Measurements from ENCODE around the gene ATP6V0B. TPM values are rescaled to one million over a fixed set of nuclear protein-coding genes. Genes with fewer than 3 reads are reported as not detected.
A peak's percentile ranks its signal among the peaks of the same experiment; 100 is the strongest.

The ATP6V0B gene
- total and polyA plus RNA-seq, 9 of the 15 experiments (the other 6 are each of a cell fraction or from before 2014, with no cell fraction given), result 137 to 328 (median 220) TPM

DNA sequence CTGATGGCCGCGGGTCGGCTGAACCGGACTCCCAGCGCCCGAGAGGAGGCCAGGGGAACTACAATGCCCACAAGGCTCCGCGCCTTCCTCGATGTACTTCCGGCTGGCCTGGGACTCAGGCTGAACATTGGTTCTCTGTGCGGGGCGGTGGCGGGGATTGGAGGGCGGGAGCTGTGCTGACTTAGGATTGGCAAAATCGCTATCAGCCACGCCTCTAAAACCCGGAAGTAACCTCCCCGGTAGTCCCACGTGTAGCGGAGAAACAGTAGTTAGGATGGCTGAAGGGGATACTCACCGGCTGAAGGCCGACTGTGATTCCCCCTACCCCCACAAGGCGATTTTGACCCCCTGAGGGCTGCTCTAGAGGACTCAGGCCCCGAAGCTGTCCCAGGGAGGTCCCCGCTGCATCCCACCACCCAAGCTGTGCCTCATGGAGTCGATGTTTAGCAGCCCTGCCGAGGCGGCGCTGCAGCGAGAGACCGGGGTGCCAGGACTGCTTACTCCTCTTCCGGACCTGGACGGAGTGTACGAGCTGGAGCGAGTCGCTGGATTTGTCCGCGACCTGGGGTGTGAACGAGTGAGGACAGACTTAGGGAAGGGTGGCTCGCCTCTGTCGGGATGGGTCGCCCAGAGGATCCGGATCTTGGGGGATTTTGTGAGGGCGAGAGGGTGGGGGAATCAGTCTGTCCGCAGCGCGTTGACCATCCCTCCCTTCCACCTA lies 4.9 kb upstream of the ATP6V0B start, which contains the start of gene DPH2 (continued):
- TF ChIP-seq POLR3G (IDR thresholded peaks at IDR 0.05; ENCODE audit: extremely low read depth, insufficient read length, insufficient replicate concordance), result no peak
- TF ChIP-seq HSF4 (CRISPR knock-in tag; IDR thresholded peaks at IDR 0.05; ENCODE audit: borderline replicate concordance), result no peak
- TF ChIP-seq, protein P1, sequence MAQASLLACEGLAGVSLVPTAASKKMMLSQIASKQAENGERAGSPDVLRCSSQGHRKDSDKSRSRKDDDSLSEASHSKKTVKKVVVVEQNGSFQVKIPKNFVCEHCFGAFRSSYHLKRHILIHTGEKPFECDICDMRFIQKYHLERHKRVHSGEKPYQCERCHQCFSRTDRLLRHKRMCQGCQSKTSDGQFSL (CRISPR knock-in tag; IDR thresholded peaks at IDR 0.05), result no peak
- TF ChIP-seq, protein P1 (tag; IDR thresholded peaks at IDR 0.05), result no peak
- TF ChIP-seq ZKSCAN8 (CRISPR knock-in tag; IDR thresholded peaks at IDR 0.05), result no peak
- no peak for TF ChIP-seq MAFK (IDR thresholded peaks at IDR 0.05; ENCODE audit: low read length)
- TF ChIP-seq BACH1 (tag; IDR thresholded peaks at IDR 0.05), result no peak
- TF ChIP-seq ZNF3 (CRISPR knock-in tag; IDR thresholded peaks at IDR 0.05), result no peak
- TF ChIP-seq SMAD2 (IDR thresholded peaks at IDR 0.05; ENCODE audit: low read depth, low read length), result no peak
- TF ChIP-seq ZNF24 (IDR thresholded peaks at IDR 0.05), result peak; percentile 47; the same call in 1 of the 2 replicates
- TF ChIP-seq ARNT (IDR thresholded peaks at IDR 0.05), result no peak
- no peak for TF ChIP-seq ZNF174 (CRISPR knock-in tag; IDR thresholded peaks at IDR 0.05)
- TF ChIP-seq SIRT6 (IDR thresholded peaks at IDR 0.05; ENCODE audit: low read depth, low read length), result no peak
- no peak for TF ChIP-seq ZC3H8 (IDR thresholded peaks at IDR 0.05)
- TF ChIP-seq, protein P2, sequence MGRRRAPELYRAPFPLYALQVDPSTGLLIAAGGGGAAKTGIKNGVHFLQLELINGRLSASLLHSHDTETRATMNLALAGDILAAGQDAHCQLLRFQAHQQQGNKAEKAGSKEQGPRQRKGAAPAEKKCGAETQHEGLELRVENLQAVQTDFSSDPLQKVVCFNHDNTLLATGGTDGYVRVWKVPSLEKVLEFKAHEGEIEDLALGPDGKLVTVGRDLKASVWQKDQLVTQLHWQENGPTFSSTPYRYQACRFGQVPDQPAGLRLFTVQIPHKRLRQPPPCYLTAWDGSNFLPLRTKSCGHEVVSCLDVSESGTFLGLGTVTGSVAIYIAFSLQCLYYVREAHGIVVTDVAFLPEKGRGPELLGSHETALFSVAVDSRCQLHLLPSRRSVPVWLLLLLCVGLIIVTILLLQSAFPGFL (CRISPR knock-in tag; IDR thresholded peaks at IDR 0.05), result no peak
- TF ChIP-seq SPI1 (IDR thresholded peaks at IDR 0.05; ENCODE audit: borderline replicate concordance, low read depth, low read length), result no peak
- 0 out of 4 replicates have a peak, but pooled peaks of 1 of the 2 experiments have one; percentile 67 for TF ChIP-seq TEAD1 (CRISPR knock-in tag; IDR thresholded peaks at IDR 0.05)
- TF ChIP-seq BRF1 (IDR thresholded peaks at IDR 0.05; ENCODE audit: borderline replicate concordance, extremely low read depth, insufficient read length), result no peak
- TF ChIP-seq, protein P3, sequence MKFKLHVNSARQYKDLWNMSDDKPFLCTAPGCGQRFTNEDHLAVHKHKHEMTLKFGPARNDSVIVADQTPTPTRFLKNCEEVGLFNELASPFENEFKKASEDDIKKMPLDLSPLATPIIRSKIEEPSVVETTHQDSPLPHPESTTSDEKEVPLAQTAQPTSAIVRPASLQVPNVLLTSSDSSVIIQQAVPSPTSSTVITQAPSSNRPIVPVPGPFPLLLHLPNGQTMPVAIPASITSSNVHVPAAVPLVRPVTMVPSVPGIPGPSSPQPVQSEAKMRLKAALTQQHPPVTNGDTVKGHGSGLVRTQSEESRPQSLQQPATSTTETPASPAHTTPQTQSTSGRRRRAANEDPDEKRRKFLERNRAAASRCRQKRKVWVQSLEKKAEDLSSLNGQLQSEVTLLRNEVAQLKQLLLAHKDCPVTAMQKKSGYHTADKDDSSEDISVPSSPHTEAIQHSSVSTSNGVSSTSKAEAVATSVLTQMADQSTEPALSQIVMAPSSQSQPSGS (CRISPR knock-in tag; IDR thresholded peaks at IDR 0.05), result no peak
- no peak for TF ChIP-seq TCF7 (IDR thresholded peaks at IDR 0.05; ENCODE audit: borderline replicate concordance)
- TF ChIP-seq MTA3 (IDR thresholded peaks at IDR 0.05; ENCODE audit: borderline replicate concordance), result 0 out of 2 replicates have a peak, but pooled peaks have one; percentile 30
- TF ChIP-seq POLR2B (IDR thresholded peaks at IDR 0.05; ENCODE audit: low read depth, partially characterized antibody), result peak; percentile 44
- peak; percentile 39; the same call in 1 of the 2 replicates for TF ChIP-seq RAD51 (IDR thresholded peaks at IDR 0.05; ENCODE audit: borderline replicate concordance, low read depth)
- TF ChIP-seq HNRNPK (IDR thresholded peaks at IDR 0.05; ENCODE audit: low read depth, low read length, poor library complexity, severe bottlenecking), result no peak
- peak in 1 of 2 experiments; percentile 47; a peak in 2 of 4 replicates for TF ChIP-seq NRF1 (conservative IDR thresholded peaks at IDR 0.05 in 1 of 2, IDR thresholded peaks at IDR 0.05 in 1 of 2)
- peak; percentile 53; the same call in 1 of the 2 replicates for TF ChIP-seq L3MBTL2 (IDR thresholded peaks at IDR 0.05)
- no peak for TF ChIP-seq FUS (optimal IDR thresholded peaks at IDR 0.05; ENCODE audit: low read depth, low read length)
- TF ChIP-seq ZNF212 (CRISPR knock-in tag; IDR thresholded peaks at IDR 0.05), result peak; percentile 70; the same call in 1 of the 2 replicates

Measured in K562 (cell line).